H1 (cell line): ENCODE results near the gene RRAGC. TPM values are rescaled to one million over a fixed set of nuclear protein-coding genes. Genes with fewer than 3 reads are reported as not detected.

Source experiments
- CTCF ChIA-PET: fragments of 300-600 bp; sonication (Branson Sonifier 250); formaldehyde crosslinking; loops from one replicate; lab custom pipeline; 2021; ENCODE audit not compliant: partially characterized antibody; lab: Charles Lee
- POLR2A ChIA-PET: fragments of 300-600 bp; sonication (Branson Sonifier 250); formaldehyde crosslinking; loops from one replicate; lab custom pipeline; 2021; ENCODE audit warnings: inconsistent platforms; ENCODE audit not compliant: partially characterized antibody; lab: Charles Lee
- DNase-seq, 2 experiments: peaks; one replicate each; pipeline versions ENCODE4 v3.0.0 to v3.0.0-alpha.2; 2010 to 2022; ENCODE audit warnings: low spot score in 2 of 2, low read depth in 1 of 2, mixed read lengths in 1 of 2
- FAIRE-seq: peaks from 2 replicates; lab custom pipeline; 2011; peaks lifted over from hg19 to GRCh38; lab: Jason Lieb, UNC
- H2AFZ ChIP-seq: 2 replicates; pipeline ENCODE4 v1.8.1; 2012; ENCODE audit warnings: low read length, inconsistent platforms
- H2AK5ac ChIP-seq: 2 replicates; pipeline ENCODE4 v1.6.1; 2013; ENCODE audit warnings: low read depth, low read length
- H2BK120ac ChIP-seq: replicated peaks from 2 replicates; pipeline ENCODE3; 2013; ENCODE audit warnings: low read depth, low read length, inconsistent platforms
- H2BK12ac ChIP-seq: 2 replicates; pipeline ENCODE4 v1.6.1; 2013; ENCODE audit warnings: low read depth, low read length
- H2BK15ac ChIP-seq: 2 replicates; pipeline ENCODE4 v1.6.1; 2013; ENCODE audit warnings: low read length
- H2BK20ac ChIP-seq: 2 replicates; pipeline ENCODE4 v1.6.1; 2013; ENCODE audit warnings: low read length
- H2BK5ac ChIP-seq: 2 replicates; pipeline ENCODE4 v1.6.1; 2013; ENCODE audit warnings: low read depth, low read length
- H3K14ac ChIP-seq: 2 replicates; pipeline ENCODE4 v1.6.1; 2013; ENCODE audit warnings: inconsistent platforms; ENCODE audit not compliant: insufficient read length
- H3K18ac ChIP-seq: 2 replicates; pipeline ENCODE4 v1.6.1; 2013; ENCODE audit warnings: low read length; ENCODE audit errors: extremely low read depth
- H3K23ac ChIP-seq: 2 replicates; pipeline ENCODE4 v1.6.1; 2013; ENCODE audit warnings: inconsistent platforms; ENCODE audit not compliant: insufficient read length
- H3K23me2 ChIP-seq: 2 replicates; pipeline ENCODE4 v1.6.1; 2013; ENCODE audit warnings: low read depth, low read length
- H3K27ac ChIP-seq: 2 replicates; pipeline ENCODE4 v1.6.1; 2011; ENCODE audit warnings: low read depth, low read length, inconsistent platforms
- H3K27me3 ChIP-seq, 4 experiments: replicated peaks in 1 of 4; 1 replicate in 1 of 4; 2 replicates in 3 of 4; pipeline versions ENCODE4 v1.6.1 to v1.8.1; 2011 to 2013; ENCODE audit warnings: low read length in 3 of 4, mild to moderate bottlenecking in 3 of 4, inconsistent platforms in 2 of 4, mixed read lengths in 2 of 4, moderate library complexity in 1 of 4; ENCODE audit not compliant: control insufficient read depth in 3 of 4, insufficient read depth in 3 of 4; ENCODE audit errors: extremely low read depth in 1 of 4
- H3K36me3 ChIP-seq, 4 experiments: 2 replicates each; pipeline versions ENCODE4 v1.6.1 to v1.8.1; 2011 to 2013; ENCODE audit warnings: mild to moderate bottlenecking in 4 of 4, low read length in 3 of 4, moderate library complexity in 2 of 4, control low read depth in 1 of 4, inconsistent platforms in 1 of 4; ENCODE audit not compliant: insufficient read depth in 4 of 4, control insufficient read depth in 2 of 4
- H3K4ac ChIP-seq: replicated peaks from 2 replicates; pipeline ENCODE3; 2013; ENCODE audit warnings: low read length, low read depth, mixed read lengths, inconsistent platforms; ENCODE audit not compliant: insufficient read length
- H3K4me1 ChIP-seq, 4 experiments: replicated peaks in 1 of 4; 1 replicate in 1 of 4; 2 replicates in 3 of 4; pipeline versions ENCODE4 v1.6.1 to v1.8.1; 2011 to 2013; ENCODE audit warnings: low read length in 3 of 4, inconsistent platforms in 2 of 4, mixed read lengths in 1 of 4; ENCODE audit not compliant: insufficient read depth in 4 of 4, control insufficient read depth in 3 of 4
- H3K4me2 ChIP-seq, 2 experiments: 2 replicates each; pipeline versions ENCODE4 v1.6.1 to v1.8.1; 2011 to 2013; ENCODE audit warnings: low read depth in 2 of 2, low read length in 2 of 2, control low read depth in 1 of 2, inconsistent platforms in 1 of 2, mild to moderate bottlenecking in 1 of 2; ENCODE audit not compliant: insufficient read depth in 1 of 2
- H3K4me3 ChIP-seq, 4 experiments: fragments of 200-600, 300-600 bp in 1 of 4; sonication (generic), shearing (Covaris generic), sonication (Bioruptor Twin) in 1 of 4; 2 replicates each; pipeline versions ENCODE4 v1.5.1 to v1.8.1; 2011 to 2016; ENCODE audit warnings: low read length in 4 of 4, low read depth in 3 of 4, control low read depth in 2 of 4, inconsistent platforms in 2 of 4, mild to moderate bottlenecking in 2 of 4, mixed read lengths in 1 of 4, moderate library complexity in 1 of 4; ENCODE audit not compliant: insufficient read depth in 2 of 4; ENCODE audit errors: extremely low read depth in 1 of 4
- H3K56ac ChIP-seq: replicated peaks from 2 replicates; pipeline ENCODE3; 2013; ENCODE audit warnings: low read depth, mild to moderate bottlenecking, mixed read lengths, low read length, inconsistent platforms; ENCODE audit not compliant: insufficient read length
- H3K79me1 ChIP-seq: 2 replicates; pipeline ENCODE4 v1.6.1; 2013; ENCODE audit warnings: low read depth, low read length, control low read depth
- H3K79me2 ChIP-seq, 2 experiments: 2 replicates each; pipeline versions ENCODE4 v1.6.1 to v1.8.1; 2012 to 2013; ENCODE audit warnings: low read length in 2 of 2, mild to moderate bottlenecking in 2 of 2, inconsistent platforms in 1 of 2; ENCODE audit not compliant: insufficient read depth in 2 of 2, control insufficient read depth in 1 of 2
- H3K9ac ChIP-seq, 4 experiments: replicated peaks in 1 of 4; 1 replicate in 1 of 4; 2 replicates in 3 of 4; pipeline versions ENCODE4 v1.6.1 to v1.8.1; 2011 to 2013; ENCODE audit warnings: low read depth in 3 of 4, low read length in 3 of 4, control low read depth in 2 of 4, mild to moderate bottlenecking in 2 of 4, moderate library complexity in 2 of 4, inconsistent platforms in 1 of 4; ENCODE audit errors: extremely low read depth in 1 of 4
- H3K9me3 ChIP-seq, 2 experiments: 2 replicates each; pipeline versions ENCODE4 v1.6.1 to v1.8.1; 2012 to 2013; ENCODE audit warnings: mild to moderate bottlenecking in 2 of 2, moderate library complexity in 2 of 2, control low read depth in 1 of 2, inconsistent platforms in 1 of 2, low read depth in 1 of 2, low read length in 1 of 2, mixed read lengths in 1 of 2; ENCODE audit not compliant: insufficient read depth in 2 of 2
- H4K20me1 ChIP-seq, 2 experiments: replicated peaks in 1 of 2; 2 replicates each; pipeline versions ENCODE3 to v1.8.1; 2011 to 2013; ENCODE audit warnings: inconsistent platforms in 2 of 2, low read length in 2 of 2, mild to moderate bottlenecking in 1 of 2; ENCODE audit not compliant: insufficient read depth in 2 of 2, control insufficient read depth in 1 of 2
- H4K5ac ChIP-seq: 2 replicates; pipeline ENCODE4 v1.6.1; 2013; ENCODE audit warnings: low read length, low read depth, mixed read lengths, inconsistent platforms; ENCODE audit not compliant: insufficient read length
- H4K8ac ChIP-seq: 2 replicates; pipeline ENCODE4 v1.8.0; 2013; ENCODE audit warnings: mild to moderate bottlenecking, moderate library complexity, low read length, inconsistent platforms; ENCODE audit not compliant: insufficient read depth; ENCODE audit errors: extremely low read depth
- H4K91ac ChIP-seq: replicated peaks from 2 replicates; pipeline ENCODE3; 2013; ENCODE audit warnings: low read length, mixed read lengths, inconsistent platforms; ENCODE audit not compliant: insufficient read length
- BCL11A ChIP-seq, 2 experiments: IDR thresholded peaks; one replicate each; pipeline ENCODE4 v1.6.1; 2011; ENCODE audit warnings: low read depth in 2 of 2, low read length in 2 of 2, mild to moderate bottlenecking in 2 of 2
- SIRT6 ChIP-seq: IDR thresholded peaks from one replicate; pipeline ENCODE4 v1.7.1; 2012; ENCODE audit warnings: low read length, inconsistent platforms
- SP2 ChIP-seq: IDR thresholded peaks from 2 replicates; pipeline ENCODE4 v1.6.1; 2012; ENCODE audit warnings: mild to moderate bottlenecking, low read length, inconsistent platforms
- SP4 ChIP-seq: IDR thresholded peaks from 2 replicates; pipeline ENCODE4 v1.6.1; 2012; ENCODE audit warnings: low read length, inconsistent platforms
- TAF1 ChIP-seq: IDR thresholded peaks from 2 replicates; pipeline ENCODE4 v1.6.1; 2011; ENCODE audit warnings: mild to moderate bottlenecking, low read depth, low read length
- WGBS, 2 experiments: shearing (Covaris generic) in 1 of 2; methylation state at CpG; one replicate each; pipeline versions ENCODE4 v1.1.6 to v1.1.7; 2013 to 2015; ENCODE audit warnings: low lambda C conversion rate in 2 of 2, mixed read lengths in 2 of 2, inconsistent platforms in 1 of 2, low coverage in 1 of 2, missing lambda C conversion rate in 1 of 2; ENCODE audit not compliant: insufficient replicate concordance in 2 of 2, insufficient coverage in 1 of 2, insufficient read length in 1 of 2; ENCODE audit errors: extremely low coverage in 1 of 2, missing lambda C conversion rate in 1 of 2; 5-methylcytosine and 5-hydroxymethylcytosine counted together
- polyA plus RNA-seq, 7 experiments: library from polyadenylated mRNA; depleted of rRNA in 3 of 7; stranded (reverse) in 5 of 7; unstranded in 2 of 7; fragments of >200 nt in 5 of 7; fragments of 200-250 nt in 2 of 7; gene quantifications; 1 replicate in 5 of 7; 2 replicates in 1 of 7; 4 replicates in 1 of 7; pipeline versions ENCODE4 v1.2.1 to v1.2.3, GENCODE V29; 2011 to 2013; ENCODE audit warnings: missing spikeins in 2 of 7, mixed read lengths in 2 of 7
- total RNA-seq: library from RNA; stranded (reverse); fragmentation: NEBNext Ultra II Directional; extraction: Animal tissue kit (Norgen Biotek cat#: 25700); gene quantifications from 2 replicates; pipeline ENCODE4 v1.2.1, GENCODE V29; 2021

RRAGC gene
- total and polyA plus RNA-seq, 2 of the 8 experiments (the other 6 are each of a cell fraction or from before 2014, with no cell fraction given) = 12.0 to 16.5 TPM

- Histone ChIP-seq H3K23me2 (no peaks in the 10 kb centered on the region), H2BK5ac (no peak overlapping the region), H4K5ac (no peak overlapping the region), H3K4me3 (no peak overlapping the region), H3K4me2 (no peak overlapping the region), H3K56ac (no peak overlapping the region), H3K4ac (no peak overlapping the region), H3K9me3 (no peaks in the 10 kb centered on the region), H3K79me1 (no peaks in the 10 kb centered on the region), H3K4me1 (no peaks in the 10 kb centered on the region), H2BK12ac (no peak overlapping the region), H4K91ac (no peak overlapping the region), H2BK15ac (no peak overlapping the region), H3K79me2 (no peaks in the 10 kb centered on the region), H2BK20ac (no peak overlapping the region), H2AK5ac (no peak overlapping the region), H3K18ac (no peak overlapping the region), H2BK120ac (no peak overlapping the region), H3K14ac (no peak overlapping the region), H3K27ac (no peak overlapping the region), H4K20me1 (no peaks in the 10 kb centered on the region), H3K23ac (no peak overlapping the region), H3K36me3 (no peaks in the 10 kb centered on the region), H3K27me3 (no peaks in the 10 kb centered on the region; a peak in 1 of 7 replicates), H2AFZ (no peak overlapping the region), H3K9ac (no peak overlapping the region), H4K8ac (no peak overlapping the region)
- DNase-seq (no peak), FAIRE-seq (no peak)
- POLR2A ChIA-PET = interaction anchor here (1.2 kb wide), 1 partner anchor 64 kb away, joined by 3 read pairs; no protein-coding TSS in a partner anchor
- 96% methylated on average over 2 of the region's 2 CpGs; no CpG with 5 or more reads in 1 of the 2 experiments for WGBS, 2 experiments
- CTCF ChIA-PET = interaction anchor here (0.5 kb wide), 1 partner anchor 427 kb away, joined by 4 read pairs; no protein-coding TSS in a partner anchor
- TF ChIP-seq SIRT6 (no peak), TAF1 (no peak), SP4 (no peak), BCL11A (IDR thresholded peaks at IDR 0.05; ENCODE audit: low read depth in 2 of 2, low read length in 2 of 2) (no peak), SP2 (no peak)
Measured at GRCh38 chr1:38885092-38885491, 25.5 kb upstream of the RRAGC start.
